ENCODE data around the gene ZNF710.

The ZNF710 gene

GRCh38 chr15:90007076-90007460 is 5.9 kb downstream of the ZNF710 start:
- no peak for TF ChIP-seq CTCF (IDR thresholded peaks at IDR 0.05; ENCODE audit: extremely low read depth, insufficient read depth, missing control alignments)
- in situ Hi-C loops (cut with MboI; ENCODE audit: low pct_unique_long_range_greater_than_20kb, low sequenced_read_pairs, unreplicated experiment) = no loop called here

GRCh38 chr15:90008607-90009006 is 7.5 kb downstream of the ZNF710 start:
- in situ Hi-C loops (cut with MboI; ENCODE audit: low pct_unique_long_range_greater_than_20kb, low sequenced_read_pairs, unreplicated experiment) = no loop called here
- no peak for TF ChIP-seq CTCF (IDR thresholded peaks at IDR 0.05; ENCODE audit: extremely low read depth, insufficient read depth, missing control alignments)

More at GRCh38 chr15:90007076-90007460, 5.9 kb downstream of the ZNF710 start:
- no peak for DNase-seq (ENCODE audit: low spot score)

GRCh38 chr15:90009301-90010022 is 8.3 kb downstream of the ZNF710 start:
- in situ Hi-C loops (cut with MboI; ENCODE audit: low pct_unique_long_range_greater_than_20kb, low sequenced_read_pairs, unreplicated experiment) = no loop called here
- no peak for DNase-seq (ENCODE audit: low spot score)
- TF ChIP-seq CTCF (IDR thresholded peaks at IDR 0.05; ENCODE audit: extremely low read depth, insufficient read depth, missing control alignments) = no peak

More at GRCh38 chr15:90008607-90009006, 7.5 kb downstream of the ZNF710 start:
- DNase-seq (ENCODE audit: low spot score) = no peak

- TF ChIP-seq CTCF (IDR thresholded peaks at IDR 0.05; ENCODE audit: extremely low read depth, insufficient read depth, missing control alignments) = no peak
- in situ Hi-C loops (cut with MboI; ENCODE audit: low pct_unique_long_range_greater_than_20kb, low sequenced_read_pairs, unreplicated experiment) = no loop called here
- no peak for DNase-seq (ENCODE audit: low spot score)
Observed at GRCh38 chr15:90011705-90012104, 10.6 kb downstream of the ZNF710 start.

- in situ Hi-C loops (cut with MboI; ENCODE audit: low pct_unique_long_range_greater_than_20kb, low sequenced_read_pairs, unreplicated experiment) = no loop called here
- no peak for TF ChIP-seq CTCF (IDR thresholded peaks at IDR 0.05; ENCODE audit: extremely low read depth, insufficient read depth, missing control alignments)
- DNase-seq (ENCODE audit: low spot score) = peak; percentile 50
Observed at GRCh38 chr15:90013503-90013937, 12.4 kb downstream of the ZNF710 start.

GRCh38 chr15:90015294-90015693 is 14.2 kb downstream of the ZNF710 start:
- no peak for TF ChIP-seq CTCF (IDR thresholded peaks at IDR 0.05; ENCODE audit: extremely low read depth, insufficient read depth, missing control alignments)
- in situ Hi-C loops (cut with MboI; ENCODE audit: low pct_unique_long_range_greater_than_20kb, low sequenced_read_pairs, unreplicated experiment) = no loop called here
- DNase-seq (ENCODE audit: low spot score) = no peak

All from GM13977 (cell line).